Ishikawa (cell line): Measurements from ENCODE around the gene PABPN1L.

ENCODE experiments used
- CREB1 ChIP-seq: IDR thresholded peaks from 2 replicates; pipeline ENCODE4 v1.6.1; 2012; ENCODE audit warnings: low read depth
- EP300 ChIP-seq: IDR thresholded peaks from 2 replicates; pipeline ENCODE4 v1.6.1; 2012; ENCODE audit warnings: borderline replicate concordance
- FOXM1 ChIP-seq: IDR thresholded peaks from 2 replicates; pipeline ENCODE4 v1.6.1; 2012; ENCODE audit warnings: low read depth, borderline replicate concordance
- RAD21 ChIP-seq: IDR thresholded peaks from 2 replicates; pipeline ENCODE4 v1.6.1; 2012; ENCODE audit warnings: low read depth
- TAF1 ChIP-seq: IDR thresholded peaks from 2 replicates; pipeline ENCODE4 v1.6.1; 2012; ENCODE audit warnings: low read depth, mild to moderate bottlenecking
- TCF12 ChIP-seq: IDR thresholded peaks from 2 replicates; pipeline ENCODE4 v1.6.1; 2012; ENCODE audit warnings: low read depth
- TF ChIP-seq, protein P1 (sequence below): IDR thresholded peaks from 2 replicates; pipeline ENCODE4 v1.6.1; 2012; ENCODE audit warnings: low read depth, mild to moderate bottlenecking
- TF ChIP-seq, protein P2 (sequence below): IDR thresholded peaks from 2 replicates; pipeline ENCODE4 v1.6.1; 2012
- TF ChIP-seq, protein P3 (sequence below): IDR thresholded peaks from 2 replicates; pipeline ENCODE4 v1.6.1; 2012

DNA sequence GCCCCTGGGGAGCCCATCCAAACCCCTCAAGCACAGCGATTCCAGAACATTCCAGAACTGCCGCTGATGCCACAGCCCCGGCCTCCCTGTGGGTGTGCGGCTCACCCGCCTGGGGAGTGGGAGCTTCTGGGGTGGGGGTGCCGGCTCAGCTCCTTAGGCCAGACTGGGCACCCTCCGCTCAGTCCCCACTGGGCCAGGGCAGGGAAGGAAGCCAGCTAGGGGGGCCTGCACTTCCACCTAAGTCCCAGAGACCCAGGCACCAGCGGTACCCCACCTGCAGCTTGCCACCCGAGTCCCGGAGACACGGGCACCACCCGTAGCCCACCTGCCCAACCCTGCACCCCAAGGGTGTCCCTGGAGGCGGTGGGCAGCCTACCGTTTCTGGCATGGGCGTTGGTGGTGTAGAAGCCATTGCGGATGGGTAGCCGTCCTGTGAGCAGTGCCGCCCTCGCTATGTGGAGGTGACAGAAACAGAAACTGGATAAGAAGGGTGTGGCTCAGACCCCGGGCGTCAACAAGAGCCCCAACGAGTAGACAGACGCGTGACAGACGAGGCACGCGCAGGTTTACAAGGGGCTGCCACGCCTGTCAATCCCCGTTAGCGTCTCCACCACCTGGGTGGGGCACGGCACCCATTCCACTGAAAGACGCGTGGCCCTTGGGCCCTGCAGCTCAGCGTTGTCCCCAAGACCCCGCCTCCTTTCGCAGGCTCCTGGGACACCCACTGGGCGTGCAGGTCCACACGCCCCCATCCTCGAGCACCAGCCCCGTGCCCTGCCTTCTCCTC is 24.7 kb downstream of the PABPN1L start:
- no peak for TF ChIP-seq FOXM1
- TF ChIP-seq, protein P1, sequence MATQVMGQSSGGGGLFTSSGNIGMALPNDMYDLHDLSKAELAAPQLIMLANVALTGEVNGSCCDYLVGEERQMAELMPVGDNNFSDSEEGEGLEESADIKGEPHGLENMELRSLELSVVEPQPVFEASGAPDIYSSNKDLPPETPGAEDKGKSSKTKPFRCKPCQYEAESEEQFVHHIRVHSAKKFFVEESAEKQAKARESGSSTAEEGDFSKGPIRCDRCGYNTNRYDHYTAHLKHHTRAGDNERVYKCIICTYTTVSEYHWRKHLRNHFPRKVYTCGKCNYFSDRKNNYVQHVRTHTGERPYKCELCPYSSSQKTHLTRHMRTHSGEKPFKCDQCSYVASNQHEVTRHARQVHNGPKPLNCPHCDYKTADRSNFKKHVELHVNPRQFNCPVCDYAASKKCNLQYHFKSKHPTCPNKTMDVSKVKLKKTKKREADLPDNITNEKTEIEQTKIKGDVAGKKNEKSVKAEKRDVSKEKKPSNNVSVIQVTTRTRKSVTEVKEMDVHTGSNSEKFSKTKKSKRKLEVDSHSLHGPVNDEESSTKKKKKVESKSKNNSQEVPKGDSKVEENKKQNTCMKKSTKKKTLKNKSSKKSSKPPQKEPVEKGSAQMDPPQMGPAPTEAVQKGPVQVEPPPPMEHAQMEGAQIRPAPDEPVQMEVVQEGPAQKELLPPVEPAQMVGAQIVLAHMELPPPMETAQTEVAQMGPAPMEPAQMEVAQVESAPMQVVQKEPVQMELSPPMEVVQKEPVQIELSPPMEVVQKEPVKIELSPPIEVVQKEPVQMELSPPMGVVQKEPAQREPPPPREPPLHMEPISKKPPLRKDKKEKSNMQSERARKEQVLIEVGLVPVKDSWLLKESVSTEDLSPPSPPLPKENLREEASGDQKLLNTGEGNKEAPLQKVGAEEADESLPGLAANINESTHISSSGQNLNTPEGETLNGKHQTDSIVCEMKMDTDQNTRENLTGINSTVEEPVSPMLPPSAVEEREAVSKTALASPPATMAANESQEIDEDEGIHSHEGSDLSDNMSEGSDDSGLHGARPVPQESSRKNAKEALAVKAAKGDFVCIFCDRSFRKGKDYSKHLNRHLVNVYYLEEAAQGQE = no peak
- TF ChIP-seq CREB1 = no peak
- TF ChIP-seq EP300 = no peak
- TF ChIP-seq, protein P2, sequence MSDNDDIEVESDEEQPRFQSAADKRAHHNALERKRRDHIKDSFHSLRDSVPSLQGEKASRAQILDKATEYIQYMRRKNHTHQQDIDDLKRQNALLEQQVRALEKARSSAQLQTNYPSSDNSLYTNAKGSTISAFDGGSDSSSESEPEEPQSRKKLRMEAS = no peak
- TF ChIP-seq TAF1 = no peak
- TF ChIP-seq TCF12 = no peak
- no peak for TF ChIP-seq RAD21
- TF ChIP-seq, protein P3, sequence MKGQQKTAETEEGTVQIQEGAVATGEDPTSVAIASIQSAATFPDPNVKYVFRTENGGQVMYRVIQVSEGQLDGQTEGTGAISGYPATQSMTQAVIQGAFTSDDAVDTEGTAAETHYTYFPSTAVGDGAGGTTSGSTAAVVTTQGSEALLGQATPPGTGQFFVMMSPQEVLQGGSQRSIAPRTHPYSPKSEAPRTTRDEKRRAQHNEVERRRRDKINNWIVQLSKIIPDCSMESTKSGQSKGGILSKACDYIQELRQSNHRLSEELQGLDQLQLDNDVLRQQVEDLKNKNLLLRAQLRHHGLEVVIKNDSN = no peak
